Peyer's patch (tissue), 4 donors: Measurements from ENCODE around the gene SYTL5. TPM values are rescaled to one million over a fixed set of nuclear protein-coding genes. Genes with fewer than 3 reads are reported as not detected.
"Not testable (repeated sequence)": the region's sequence is repeated elsewhere in the genome, so short reads cannot be mapped to it uniquely, and the experiment has no call there.

Experiments used
- DNase-seq, 3 donors: peaks; one replicate each; pipeline ENCODE4 v3.0.0-alpha.2; 2017 to 2019
- H3K27ac ChIP-seq, 4 donors: fragments of 200-600 bp; sonication (generic); one replicate each; pipeline ENCODE4 v1.5.1; 2016 to 2019
- H3K27me3 ChIP-seq, 2 donors: fragments of 200-600 bp; sonication (generic); one replicate each; pipeline ENCODE4 v1.5.1; 2019
- H3K36me3 ChIP-seq, 3 donors: fragments of 200-600 bp; sonication (generic); one replicate each; pipeline ENCODE4 v1.5.1; 2016 to 2019
- H3K4me1 ChIP-seq, 4 donors: fragments of 200-600 bp; sonication (generic); one replicate each; pipeline ENCODE4 v1.5.1; 2016 to 2019
- H3K4me3 ChIP-seq, 4 donors: fragments of 200-600 bp; sonication (generic); 1 replicate in 3 of 4; 2 replicates in 1 of 4; pipeline ENCODE4 v1.5.1; 2016 to 2019; ENCODE audit warnings: mild to moderate bottlenecking in 1 of 4
- H3K9me3 ChIP-seq, 4 donors: fragments of 200-600 bp; sonication (generic); one replicate each; pipeline ENCODE4 v1.5.1; 2016 to 2019; ENCODE audit warnings: mild to moderate bottlenecking in 1 of 4
- CTCF ChIP-seq, 6 experiments: fragments of 450-650 bp in 4 of 6; fragments of 200-600 bp in 2 of 6; sonication (generic) in 1 of 6; IDR thresholded peaks; one replicate each; pipeline ENCODE4 v1.5.1; 2017 to 2019; ENCODE audit warnings: antibody characterized with exemption in 6 of 6, mild to moderate bottlenecking in 3 of 6, moderate library complexity in 1 of 6
- POLR2A ChIP-seq, 2 donors: fragments of 450-650 bp; IDR thresholded peaks; one replicate each; pipeline ENCODE4 v1.5.1; 2017; ENCODE audit warnings: antibody characterized with exemption in 2 of 2, mild to moderate bottlenecking in 2 of 2, moderate library complexity in 2 of 2
- total RNA-seq, 4 donors: library from RNA; depleted of rRNA; stranded (reverse); fragments of >200 nt; gene quantifications; one replicate each; pipeline ENCODE4 v1.1.0, GENCODE V29; 2016

SYTL5 gene
- total RNA-seq, 4 donors from 2014 or later: 1.7 to 7.5 (median 3.6) TPM

- Histone ChIP-seq H3K4me1 (no peaks in the 10 kb centered on the region), H3K27me3 (no peaks in the 10 kb centered on the region), H3K4me3 (no peak overlapping the region), H3K9me3 (no peaks in the 10 kb centered on the region), H3K27ac (no peak overlapping the region), H3K36me3 (no peaks in the 10 kb centered on the region)
- TF ChIP-seq CTCF (IDR thresholded peaks at IDR 0.05): no peak
- no peak for TF ChIP-seq POLR2A (IDR thresholded peaks at IDR 0.05)
- DNase-seq: no peak
Observed at GRCh38 chrX:37975421-37975820, 30.9 kb upstream of the SYTL5 start.

- H3K9me3 ChIP-seq: no peaks in the 10 kb centered on the region
- H3K36me3 ChIP-seq: no peaks in the 10 kb centered on the region
- H3K27ac ChIP-seq: no peak overlapping the region
- H3K27me3 ChIP-seq: no peaks in the 10 kb centered on the region
- no peak for DNase-seq
- H3K4me1 ChIP-seq: no peaks in the 10 kb centered on the region
- no peak overlapping the region for H3K4me3 ChIP-seq
- no peak for TF ChIP-seq CTCF (IDR thresholded peaks at IDR 0.05)
- TF ChIP-seq POLR2A (IDR thresholded peaks at IDR 0.05): no peak
Observed at GRCh38 chrX:37976153-37976552, 30.2 kb upstream of the SYTL5 start.

DNA sequence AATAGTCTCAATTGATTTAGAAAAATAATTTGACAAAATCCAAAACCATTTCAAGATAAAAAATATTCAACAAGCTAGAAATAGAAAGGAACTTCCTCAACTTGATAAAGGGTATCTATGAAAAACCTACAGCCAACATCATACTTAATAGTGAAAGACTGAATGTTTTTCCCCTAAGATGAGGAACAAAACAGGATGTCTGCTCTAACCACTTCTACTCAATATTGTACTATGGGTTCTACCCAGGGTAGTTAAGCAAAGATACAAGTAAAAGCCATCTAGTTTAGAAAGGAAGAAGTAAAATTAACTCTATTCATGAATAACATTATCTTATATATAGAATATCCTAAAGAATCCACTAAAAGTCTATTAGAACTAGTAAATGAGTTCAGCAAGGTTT is 21.5 kb upstream of the SYTL5 start:
- H3K9me3 ChIP-seq: no peaks in the 10 kb centered on the region
- H3K4me3 ChIP-seq: no peak overlapping the region
- TF ChIP-seq CTCF (IDR thresholded peaks at IDR 0.05) (no peak), POLR2A (IDR thresholded peaks at IDR 0.05) (no peak)
- no peaks in the 10 kb centered on the region for H3K36me3 ChIP-seq
- H3K27ac ChIP-seq: no peak overlapping the region
- H3K27me3 ChIP-seq: no peaks in the 10 kb centered on the region
- no peak for DNase-seq
- H3K4me1 ChIP-seq: no peaks in the 10 kb centered on the region

GRCh38 chrX:37986893-37987292 is 19.5 kb upstream of the SYTL5 start:
- DNase-seq: no peak
- Histone ChIP-seq H3K4me3 (no peak overlapping the region), H3K4me1 (no peaks in the 10 kb centered on the region), H3K36me3 (no peaks in the 10 kb centered on the region), H3K9me3 (no peaks in the 10 kb centered on the region), H3K27ac (no peak overlapping the region), H3K27me3 (no peaks in the 10 kb centered on the region)
- no peak for TF ChIP-seq POLR2A (IDR thresholded peaks at IDR 0.05)
- TF ChIP-seq CTCF (IDR thresholded peaks at IDR 0.05): no peak

GRCh38 chrX:37989304-37989703 is 17.0 kb upstream of the SYTL5 start:
- Histone ChIP-seq H3K4me3 (no peak overlapping the region), H3K27me3 (no peaks in the 10 kb centered on the region), H3K4me1 (no peaks in the 10 kb centered on the region), H3K9me3 (no peaks in the 10 kb centered on the region), H3K27ac (no peak overlapping the region), H3K36me3 (no peaks in the 10 kb centered on the region)
- no peak for TF ChIP-seq POLR2A (IDR thresholded peaks at IDR 0.05)
- TF ChIP-seq CTCF (IDR thresholded peaks at IDR 0.05): no peak
- DNase-seq: no peak

DNA sequence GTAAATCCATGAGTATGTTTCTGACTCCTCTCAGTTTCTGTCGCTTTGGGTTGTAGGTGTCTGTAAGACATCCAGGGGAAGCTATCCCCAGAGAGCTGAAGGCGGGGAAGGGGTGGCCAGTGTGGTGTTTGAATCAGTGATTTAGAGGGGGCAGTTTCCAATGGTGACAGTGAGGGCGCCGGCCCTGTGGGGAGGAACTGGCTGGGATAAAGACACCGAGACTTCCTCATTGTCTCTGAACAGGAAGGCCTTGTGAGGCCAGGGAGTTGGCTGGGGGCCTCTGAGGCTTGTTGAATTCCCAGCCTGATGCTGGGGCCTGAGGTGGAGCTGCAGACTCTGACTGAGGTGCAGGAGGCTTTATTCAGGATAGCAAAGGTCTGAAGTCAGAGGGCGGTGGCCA is 15.1 kb upstream of the SYTL5 start:
- H3K36me3 ChIP-seq, H3K4me3 ChIP-seq, H3K9me3 ChIP-seq, H3K27me3 ChIP-seq, DNase-seq, H3K27ac ChIP-seq, H3K4me1 ChIP-seq: not testable (repeated sequence)
